GM23338 (cell line): ENCODE data around the gene DPPA4. TPM values are rescaled to one million over a fixed set of nuclear protein-coding genes. Genes with fewer than 3 reads are reported as not detected.

ENCODE experiments used
- ATAC-seq: fragments of 200-7000 bp; cut with Tn5 transposase; 3 replicates; pipeline ENCODE4 v1.9.1; 2020
- DNase-seq: peaks from one replicate; pipeline ENCODE4 v3.0.0-alpha.2; 2015; ENCODE audit warnings: low spot score
- H2AFZ ChIP-seq: fragments of 200-600 bp; sonication (generic); 2 replicates; pipeline ENCODE4 v1.8.0; 2016; ENCODE audit warnings: antibody characterized with exemption, mild to moderate bottlenecking, moderate library complexity
- H3F3A ChIP-seq: fragments of 200-600 bp; sonication (generic); replicated peaks from 2 replicates; pipeline ENCODE4 v1.8.0; 2017; ENCODE audit warnings: antibody characterized with exemption, mixed run types, low read depth
- H3K27ac ChIP-seq: fragments of 200-600 bp; sonication (generic); 2 replicates; pipeline ENCODE4 v1.6.1; 2016; ENCODE audit warnings: low read depth
- H3K27me3 ChIP-seq: fragments of 200-600 bp; sonication (generic); 2 replicates; pipeline ENCODE4 v1.8.0; 2016; ENCODE audit warnings: mild to moderate bottlenecking, mixed run types, moderate library complexity; ENCODE audit not compliant: insufficient read depth
- H3K36me3 ChIP-seq: fragments of 200-600 bp; sonication (generic); 2 replicates; pipeline ENCODE4 v1.8.0; 2016; ENCODE audit warnings: mild to moderate bottlenecking; ENCODE audit not compliant: insufficient read depth
- H3K4me1 ChIP-seq: fragments of 200-600 bp; sonication (generic); 2 replicates; pipeline ENCODE4 v1.8.0; 2016; ENCODE audit warnings: mild to moderate bottlenecking, moderate library complexity; ENCODE audit not compliant: insufficient read depth
- H3K4me2 ChIP-seq: fragments of 200-600 bp; sonication (generic); 2 replicates; pipeline ENCODE4 v1.7.1; 2017; ENCODE audit warnings: mixed run types
- H3K4me3 ChIP-seq: fragments of 200-600 bp; sonication (generic); 2 replicates; pipeline ENCODE4 v1.6.1; 2016; ENCODE audit warnings: mixed run types
- H3K79me2 ChIP-seq: fragments of 200-600 bp; sonication (generic); replicated peaks from 2 replicates; pipeline ENCODE4 v1.8.0; 2017; ENCODE audit warnings: mild to moderate bottlenecking; ENCODE audit not compliant: insufficient read depth
- H3K9me2 ChIP-seq: fragments of 200-600 bp; sonication (generic); 2 replicates; pipeline ENCODE4 v1.8.0; 2017; ENCODE audit not compliant: insufficient read depth
- H4K20me1 ChIP-seq: fragments of 200-600 bp; sonication (generic); replicated peaks from 2 replicates; pipeline ENCODE4 v1.8.0; 2017; ENCODE audit warnings: mild to moderate bottlenecking; ENCODE audit not compliant: insufficient read depth
- H3K27ac Mint-ChIP-seq: 2 replicates; pipeline ENCODE4 v1.8.0; 2020; ENCODE audit warnings: inconsistent platforms, mild to moderate bottlenecking, moderate library complexity, mixed read lengths
- H3K27me3 Mint-ChIP-seq: 3 replicates; pipeline ENCODE4 v1.8.0; 2022; ENCODE audit warnings: low read depth, mild to moderate bottlenecking, moderate library complexity, mixed read lengths, inconsistent platforms; ENCODE audit not compliant: insufficient read depth, poor library complexity
- H3K36me3 Mint-ChIP-seq: 3 replicates; pipeline ENCODE4 v1.8.0; 2021; ENCODE audit warnings: low read depth, mild to moderate bottlenecking, inconsistent platforms, moderate library complexity, mixed read lengths
- H3K4me1 Mint-ChIP-seq: 3 replicates; pipeline ENCODE4 v1.8.0; 2020; ENCODE audit warnings: mild to moderate bottlenecking, inconsistent platforms, mixed read lengths
- H3K4me3 Mint-ChIP-seq: 3 replicates; pipeline ENCODE4 v1.8.0; 2021; ENCODE audit warnings: moderate library complexity, mild to moderate bottlenecking, inconsistent platforms, mixed read lengths
- H3K9me3 Mint-ChIP-seq: 3 replicates; pipeline ENCODE4 v1.8.0; 2020; ENCODE audit warnings: moderate library complexity, mild to moderate bottlenecking, inconsistent platforms, mixed read lengths
- EZH2 ChIP-seq: fragments of 200-600 bp; sonication (generic); IDR thresholded peaks from one replicate; pipeline ENCODE4 v1.8.0; 2017; ENCODE audit warnings: antibody characterized with exemption, mild to moderate bottlenecking, low read depth; ENCODE audit not compliant: unreplicated experiment
- EZH2phosphoT487 ChIP-seq: fragments of 200-600 bp; sonication (generic); IDR thresholded peaks from one replicate; pipeline ENCODE4 v1.8.1; 2018; ENCODE audit warnings: antibody characterized with exemption; ENCODE audit not compliant: unreplicated experiment
- JUNB ChIP-seq: IDR thresholded peaks from one replicate; pipeline ENCODE4 v1.6.1; 2016; ENCODE audit warnings: antibody characterized with exemption; ENCODE audit not compliant: unreplicated experiment
- ZNF114 ChIP-seq: fragments of 250-450 bp; sonication (Bioruptor Pico); IDR thresholded peaks from 2 replicates; pipeline ENCODE4 v1.5.0; 2020; ENCODE audit warnings: mild to moderate bottlenecking, moderate library complexity
- ZNF331 ChIP-seq: fragments of 250-450 bp; sonication (Bioruptor Pico); IDR thresholded peaks from 2 replicates; pipeline ENCODE4 v1.5.0; 2020; ENCODE audit warnings: low read depth, mild to moderate bottlenecking, moderate library complexity
- polyA plus RNA-seq: library from polyadenylated mRNA; unstranded; fragments of >200 nt; fragmentation: Nextera tagmentation; extraction: Ambion mirVana; gene quantifications from 2 replicates; pipeline ENCODE4 v1.2.1, GENCODE V29; 2016
- total RNA-seq: library from RNA; depleted of rRNA; stranded (reverse); fragments of >200 nt; shearing (Covaris generic); gene quantifications from 2 replicates; pipeline ENCODE4 v1.2.3, GENCODE V29; 2014
- TF ChIP-seq, protein P1 (sequence below), 2 experiments: fragments of 200-600 bp in 1 of 2; sonication (generic) in 1 of 2; conservative IDR thresholded peaks; 2 replicates each; pipeline versions ENCODE4 v1.5.1 to v1.6.1; 2016 to 2017; ENCODE audit warnings: antibody characterized with exemption in 2 of 2, low read depth in 2 of 2, mild to moderate bottlenecking in 2 of 2, moderate library complexity in 1 of 2
- TF ChIP-seq, protein P2 (sequence below): IDR thresholded peaks from 2 replicates; pipeline ENCODE4 v1.6.1; 2016; ENCODE audit warnings: antibody characterized with exemption
- TF ChIP-seq, protein P3 (sequence below): IDR thresholded peaks from one replicate; pipeline ENCODE4 v1.6.1; 2018; ENCODE audit warnings: antibody characterized with exemption; ENCODE audit not compliant: unreplicated experiment

Gene DPPA4
- total and polyA plus RNA-seq, 2 experiments from 2014 or later, result 546 to 878 TPM

GRCh38 chr3:109313061-109313460 lies 24.3 kb downstream of the DPPA4 start (continued):
- TF ChIP-seq JUNB, result no peak
- TF ChIP-seq ZNF114 (CRISPR knock-in tag), result no peak
- no peak for TF ChIP-seq EZH2
- no peak for TF ChIP-seq EZH2phosphoT487
- TF ChIP-seq, protein P1, sequence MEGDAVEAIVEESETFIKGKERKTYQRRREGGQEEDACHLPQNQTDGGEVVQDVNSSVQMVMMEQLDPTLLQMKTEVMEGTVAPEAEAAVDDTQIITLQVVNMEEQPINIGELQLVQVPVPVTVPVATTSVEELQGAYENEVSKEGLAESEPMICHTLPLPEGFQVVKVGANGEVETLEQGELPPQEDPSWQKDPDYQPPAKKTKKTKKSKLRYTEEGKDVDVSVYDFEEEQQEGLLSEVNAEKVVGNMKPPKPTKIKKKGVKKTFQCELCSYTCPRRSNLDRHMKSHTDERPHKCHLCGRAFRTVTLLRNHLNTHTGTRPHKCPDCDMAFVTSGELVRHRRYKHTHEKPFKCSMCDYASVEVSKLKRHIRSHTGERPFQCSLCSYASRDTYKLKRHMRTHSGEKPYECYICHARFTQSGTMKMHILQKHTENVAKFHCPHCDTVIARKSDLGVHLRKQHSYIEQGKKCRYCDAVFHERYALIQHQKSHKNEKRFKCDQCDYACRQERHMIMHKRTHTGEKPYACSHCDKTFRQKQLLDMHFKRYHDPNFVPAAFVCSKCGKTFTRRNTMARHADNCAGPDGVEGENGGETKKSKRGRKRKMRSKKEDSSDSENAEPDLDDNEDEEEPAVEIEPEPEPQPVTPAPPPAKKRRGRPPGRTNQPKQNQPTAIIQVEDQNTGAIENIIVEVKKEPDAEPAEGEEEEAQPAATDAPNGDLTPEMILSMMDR (conservative IDR thresholded peaks at IDR 0.05; ENCODE audit: low read depth in 2 of 2), result no peak
- TF ChIP-seq, protein P2, sequence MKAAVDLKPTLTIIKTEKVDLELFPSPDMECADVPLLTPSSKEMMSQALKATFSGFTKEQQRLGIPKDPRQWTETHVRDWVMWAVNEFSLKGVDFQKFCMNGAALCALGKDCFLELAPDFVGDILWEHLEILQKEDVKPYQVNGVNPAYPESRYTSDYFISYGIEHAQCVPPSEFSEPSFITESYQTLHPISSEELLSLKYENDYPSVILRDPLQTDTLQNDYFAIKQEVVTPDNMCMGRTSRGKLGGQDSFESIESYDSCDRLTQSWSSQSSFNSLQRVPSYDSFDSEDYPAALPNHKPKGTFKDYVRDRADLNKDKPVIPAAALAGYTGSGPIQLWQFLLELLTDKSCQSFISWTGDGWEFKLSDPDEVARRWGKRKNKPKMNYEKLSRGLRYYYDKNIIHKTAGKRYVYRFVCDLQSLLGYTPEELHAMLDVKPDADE, result no peak

- H3K4me3 ChIP-seq, result no peak overlapping the region
- no peaks in the 10 kb centered on the region for H3K9me3 Mint-ChIP-seq
- no peak overlapping the region for H3K27ac ChIP-seq
- no peak for ATAC-seq
- H3K9me2 ChIP-seq, result no peaks in the 10 kb centered on the region
- TF ChIP-seq, protein P3, sequence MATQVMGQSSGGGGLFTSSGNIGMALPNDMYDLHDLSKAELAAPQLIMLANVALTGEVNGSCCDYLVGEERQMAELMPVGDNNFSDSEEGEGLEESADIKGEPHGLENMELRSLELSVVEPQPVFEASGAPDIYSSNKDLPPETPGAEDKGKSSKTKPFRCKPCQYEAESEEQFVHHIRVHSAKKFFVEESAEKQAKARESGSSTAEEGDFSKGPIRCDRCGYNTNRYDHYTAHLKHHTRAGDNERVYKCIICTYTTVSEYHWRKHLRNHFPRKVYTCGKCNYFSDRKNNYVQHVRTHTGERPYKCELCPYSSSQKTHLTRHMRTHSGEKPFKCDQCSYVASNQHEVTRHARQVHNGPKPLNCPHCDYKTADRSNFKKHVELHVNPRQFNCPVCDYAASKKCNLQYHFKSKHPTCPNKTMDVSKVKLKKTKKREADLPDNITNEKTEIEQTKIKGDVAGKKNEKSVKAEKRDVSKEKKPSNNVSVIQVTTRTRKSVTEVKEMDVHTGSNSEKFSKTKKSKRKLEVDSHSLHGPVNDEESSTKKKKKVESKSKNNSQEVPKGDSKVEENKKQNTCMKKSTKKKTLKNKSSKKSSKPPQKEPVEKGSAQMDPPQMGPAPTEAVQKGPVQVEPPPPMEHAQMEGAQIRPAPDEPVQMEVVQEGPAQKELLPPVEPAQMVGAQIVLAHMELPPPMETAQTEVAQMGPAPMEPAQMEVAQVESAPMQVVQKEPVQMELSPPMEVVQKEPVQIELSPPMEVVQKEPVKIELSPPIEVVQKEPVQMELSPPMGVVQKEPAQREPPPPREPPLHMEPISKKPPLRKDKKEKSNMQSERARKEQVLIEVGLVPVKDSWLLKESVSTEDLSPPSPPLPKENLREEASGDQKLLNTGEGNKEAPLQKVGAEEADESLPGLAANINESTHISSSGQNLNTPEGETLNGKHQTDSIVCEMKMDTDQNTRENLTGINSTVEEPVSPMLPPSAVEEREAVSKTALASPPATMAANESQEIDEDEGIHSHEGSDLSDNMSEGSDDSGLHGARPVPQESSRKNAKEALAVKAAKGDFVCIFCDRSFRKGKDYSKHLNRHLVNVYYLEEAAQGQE, result no peak
- TF ChIP-seq, protein P1 (conservative IDR thresholded peaks at IDR 0.05; ENCODE audit: low read depth in 2 of 2), result no peak
- no peak for TF ChIP-seq ZNF114 (CRISPR knock-in tag)
- no peak for TF ChIP-seq ZNF331 (CRISPR knock-in tag)
- no peaks in the 10 kb centered on the region for H3K36me3 Mint-ChIP-seq
- no peak overlapping the region for H3K27ac Mint-ChIP-seq
- no peak overlapping the region for H2AFZ ChIP-seq
- H3K4me3 Mint-ChIP-seq, result no peak overlapping the region
- H4K20me1 ChIP-seq, result no peaks in the 10 kb centered on the region
- peaks cover 4% of the 10 kb centered on the region for H3K27me3 Mint-ChIP-seq
- no peaks in the 10 kb centered on the region for H3K4me1 ChIP-seq
- H3K27me3 ChIP-seq, result no peaks in the 10 kb centered on the region
- no peak overlapping the region for H3K4me2 ChIP-seq
- H3K36me3 ChIP-seq, result 0 out of 2 replicates have a peak, but pooled peaks cover 4% of the 10 kb centered on the region
- H3K79me2 ChIP-seq, result no peaks in the 10 kb centered on the region
- no peaks in the 10 kb centered on the region for H3K4me1 Mint-ChIP-seq
- no peak for DNase-seq
- H3F3A ChIP-seq, result 0 out of 2 replicates have a peak, but pooled peaks cover 4% of the 10 kb centered on the region
Observed at GRCh38 chr3:109297496-109297895, 39.9 kb downstream of the DPPA4 start.
